GM19193 (cell line): ENCODE data around the gene KLHL18.

ENCODE experiments used
- POLR2A ChIP-seq: IDR thresholded peaks from 4 replicates; pipeline ENCODE4 v1.6.1; 2011; ENCODE audit not compliant: insufficient read depth, insufficient read length; ENCODE audit errors: extremely low read depth

The KLHL18 gene

DNA sequence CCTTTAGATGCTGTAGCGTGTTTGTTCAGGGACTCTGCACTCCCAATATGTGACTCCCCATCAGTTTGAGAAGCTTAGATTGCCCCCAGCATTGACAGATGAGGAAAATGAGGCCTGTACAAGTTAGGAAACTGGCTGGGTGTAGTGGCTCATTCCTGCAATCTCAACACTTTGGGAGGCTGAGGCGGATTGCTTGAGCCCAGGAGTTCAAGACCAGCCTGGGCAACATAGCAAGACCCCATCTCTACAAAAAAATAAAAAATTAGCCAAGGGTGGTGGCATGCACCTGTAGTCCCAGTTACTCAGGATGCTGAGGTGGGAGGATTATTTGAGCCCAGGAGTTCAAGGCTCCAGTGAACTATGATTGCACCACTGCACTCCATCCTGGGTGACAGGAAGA is 84.1 kb downstream of the KLHL18 start:
- no peak for TF ChIP-seq POLR2A

DNA sequence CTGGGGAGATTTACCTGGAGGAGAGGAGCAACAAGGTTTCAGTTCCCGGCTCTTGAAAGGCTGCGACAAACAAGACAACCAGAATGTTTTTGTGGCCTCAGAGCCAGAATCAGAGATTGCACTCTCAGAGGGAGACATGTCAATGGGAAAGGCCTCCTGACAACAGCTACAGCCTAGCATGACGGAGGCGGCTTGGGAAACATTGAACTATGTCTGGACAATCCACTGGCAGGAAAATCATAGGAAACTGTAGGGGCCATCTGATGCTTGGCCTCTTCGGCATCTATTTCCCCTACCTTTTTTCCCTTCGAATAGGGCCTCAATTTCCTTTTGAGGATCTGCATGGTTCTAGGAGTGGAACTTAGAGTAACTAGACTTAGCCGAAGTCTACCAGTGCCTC is 84.9 kb downstream of the KLHL18 start:
- TF ChIP-seq POLR2A = no peak

DNA sequence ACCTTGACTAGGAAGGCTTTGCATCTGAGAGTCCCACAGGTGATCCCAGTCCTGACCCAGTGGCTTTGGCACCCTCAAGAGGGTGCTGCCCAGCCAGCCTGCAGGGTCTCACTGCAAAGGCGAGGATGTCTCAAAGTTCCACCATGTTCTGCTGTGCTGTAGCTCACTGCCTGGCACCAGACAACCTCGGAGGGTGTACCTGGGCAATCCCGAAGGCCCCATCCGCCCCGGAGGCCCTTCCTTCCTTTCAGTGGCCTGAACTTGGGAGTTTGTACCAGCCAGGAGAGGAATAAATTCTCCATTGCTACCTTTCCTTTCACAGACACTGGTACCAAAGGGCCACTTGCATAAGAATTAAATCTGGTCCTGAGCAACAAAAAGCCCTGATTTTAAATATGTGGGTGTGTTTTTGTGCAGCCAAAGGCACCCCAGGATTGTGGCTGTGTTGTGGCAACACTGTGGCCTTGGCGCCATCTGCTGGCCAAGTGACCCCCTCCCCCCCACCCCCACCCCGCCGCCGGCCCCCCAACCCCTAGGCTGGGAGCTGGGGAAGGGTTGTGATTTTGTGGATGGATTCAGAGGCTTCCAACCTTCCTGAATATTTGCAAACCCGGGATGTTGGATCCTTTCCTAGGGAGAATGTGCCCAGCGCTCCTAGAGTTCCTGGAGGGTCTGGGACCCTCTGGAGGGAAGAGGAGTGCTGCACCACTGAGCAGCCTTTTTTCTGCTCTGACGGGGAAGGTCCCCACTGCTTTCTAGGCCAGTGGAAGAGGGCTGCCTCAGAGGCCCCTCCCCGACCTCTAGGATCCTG is 88.3 kb downstream of the KLHL18 start:
- no peak for TF ChIP-seq POLR2A

DNA sequence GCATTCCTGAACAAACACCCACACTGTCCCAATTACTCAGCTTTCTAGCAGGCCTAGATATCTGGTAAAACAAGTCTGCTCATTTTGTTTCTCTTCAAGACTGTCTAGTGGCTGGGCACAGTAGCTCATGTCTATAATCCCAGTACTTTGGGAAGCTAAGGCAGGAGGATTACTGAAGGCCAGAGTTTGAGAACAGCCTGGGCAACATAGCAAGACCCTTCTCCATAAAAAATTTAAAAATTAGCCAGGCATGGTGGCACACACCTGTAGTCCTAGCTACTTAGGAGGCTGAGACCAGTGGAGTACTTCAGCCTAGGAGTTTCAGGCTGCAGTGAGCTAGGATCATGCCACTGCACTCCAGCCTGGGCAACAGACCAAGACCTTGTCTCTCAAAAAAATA is 91.8 kb downstream of the KLHL18 start:
- TF ChIP-seq POLR2A = no peak

DNA sequence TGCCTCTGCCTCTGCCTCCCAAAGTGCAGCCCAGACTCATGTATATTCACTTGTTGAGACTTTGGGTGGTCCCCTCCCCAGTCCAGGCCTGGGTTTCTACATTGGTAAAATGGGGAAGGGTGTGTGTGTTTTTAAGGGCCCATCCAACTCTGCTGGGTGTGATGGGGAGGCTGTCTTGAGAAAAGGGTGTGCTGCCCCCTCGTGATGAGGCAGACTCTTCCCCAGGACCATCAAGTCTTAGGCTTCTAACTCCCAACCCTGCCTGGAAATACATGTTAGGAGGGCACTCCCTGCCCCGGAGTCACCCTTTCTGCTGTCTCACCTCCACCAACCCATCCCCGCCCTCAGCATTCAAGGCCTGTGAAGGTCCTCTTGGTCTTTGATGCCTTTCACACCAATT is 93.6 kb downstream of the KLHL18 start:
- TF ChIP-seq POLR2A = no peak

DNA sequence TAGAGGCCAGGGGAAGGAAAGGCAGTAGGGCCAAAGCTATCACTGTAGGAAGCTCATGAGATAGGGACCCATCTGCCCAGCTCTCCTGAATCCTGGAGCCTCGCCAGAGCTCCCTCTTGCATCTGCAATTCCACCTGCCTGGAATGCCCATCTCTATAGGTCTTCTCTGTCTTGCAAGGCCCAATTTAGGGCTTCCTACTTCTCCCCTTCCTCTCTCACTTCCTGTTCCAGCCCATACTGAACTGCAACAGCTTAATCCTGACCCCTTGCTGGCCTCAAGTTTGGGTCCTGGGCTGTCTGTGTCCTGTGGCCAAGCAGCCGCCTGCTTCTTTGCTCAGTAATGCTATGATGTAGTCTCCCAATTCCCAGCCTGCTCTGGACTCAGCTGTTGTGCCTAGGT is 94.4 kb downstream of the KLHL18 start:
- TF ChIP-seq POLR2A = no peak

DNA sequence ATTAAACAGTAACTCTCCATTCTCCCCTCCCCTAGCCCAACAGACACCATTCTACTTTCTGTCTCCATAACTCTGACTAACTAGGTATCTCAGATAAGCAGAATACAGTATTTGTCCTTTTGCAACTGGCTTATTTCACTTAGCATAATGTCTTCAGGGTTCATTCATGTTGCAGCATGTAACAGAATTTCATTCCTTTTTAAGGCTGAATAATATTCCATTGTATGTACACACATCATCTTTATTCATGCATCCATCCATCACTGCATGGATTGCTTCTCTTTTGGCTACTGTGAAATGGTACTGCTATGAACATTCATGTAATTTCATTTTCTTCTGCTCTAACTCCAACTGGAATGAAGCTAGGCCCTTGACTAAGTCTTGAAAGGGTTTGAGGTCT is 96.1 kb downstream of the KLHL18 start:
- no peak for TF ChIP-seq POLR2A

DNA sequence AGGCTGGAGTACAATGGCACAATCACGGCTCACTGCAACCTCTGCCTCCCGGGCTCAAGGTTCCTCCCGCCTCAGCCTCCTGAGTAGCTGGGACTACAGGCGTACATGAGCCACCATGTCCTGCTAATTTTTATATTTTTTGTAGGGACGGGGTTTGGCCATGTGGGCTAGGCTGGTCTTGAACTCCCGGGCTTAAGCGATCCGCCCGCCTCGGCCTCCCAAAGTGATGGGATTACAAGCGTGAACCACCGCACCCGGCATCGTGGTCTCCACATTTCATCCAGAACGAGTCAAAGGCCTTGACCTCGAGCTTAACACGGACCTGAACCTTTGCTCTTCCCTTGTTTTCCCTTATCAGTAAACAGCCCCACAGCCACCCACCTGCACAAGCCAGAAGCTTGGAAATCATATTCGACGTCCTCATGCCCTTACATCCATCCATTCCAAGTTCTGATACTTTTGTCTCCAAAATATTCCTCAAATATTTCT is 96.7 kb downstream of the KLHL18 start:
- TF ChIP-seq POLR2A = no peak

DNA sequence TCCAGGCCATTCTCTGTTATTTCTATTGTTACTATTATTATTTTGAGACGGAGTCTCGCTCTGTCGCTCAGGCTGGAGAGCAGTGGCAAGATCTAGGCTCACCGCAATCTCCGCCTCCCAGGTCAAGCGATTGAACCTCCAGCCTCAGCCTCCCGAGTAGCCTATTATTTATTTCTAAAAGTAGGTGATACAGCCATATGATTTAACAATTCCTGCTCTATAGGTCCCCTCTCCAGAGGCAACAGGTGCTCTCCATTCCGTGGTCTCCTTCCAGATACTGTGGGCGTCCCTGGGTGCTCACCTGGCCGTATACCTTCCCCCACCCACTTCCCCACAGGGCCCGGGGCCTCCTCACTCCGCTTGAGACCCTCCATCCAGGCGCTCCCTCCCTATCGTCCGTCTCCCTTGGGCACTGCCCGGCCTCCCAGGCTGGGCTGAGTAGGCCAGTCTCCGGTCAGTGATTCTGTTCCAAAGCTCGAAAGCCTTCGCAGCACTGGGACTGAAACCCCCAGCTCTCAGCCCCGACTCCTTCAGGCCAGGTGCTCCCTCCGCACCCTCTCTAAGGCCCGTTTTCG is 97.4 kb downstream of the KLHL18 start:
- no peak for TF ChIP-seq POLR2A

DNA sequence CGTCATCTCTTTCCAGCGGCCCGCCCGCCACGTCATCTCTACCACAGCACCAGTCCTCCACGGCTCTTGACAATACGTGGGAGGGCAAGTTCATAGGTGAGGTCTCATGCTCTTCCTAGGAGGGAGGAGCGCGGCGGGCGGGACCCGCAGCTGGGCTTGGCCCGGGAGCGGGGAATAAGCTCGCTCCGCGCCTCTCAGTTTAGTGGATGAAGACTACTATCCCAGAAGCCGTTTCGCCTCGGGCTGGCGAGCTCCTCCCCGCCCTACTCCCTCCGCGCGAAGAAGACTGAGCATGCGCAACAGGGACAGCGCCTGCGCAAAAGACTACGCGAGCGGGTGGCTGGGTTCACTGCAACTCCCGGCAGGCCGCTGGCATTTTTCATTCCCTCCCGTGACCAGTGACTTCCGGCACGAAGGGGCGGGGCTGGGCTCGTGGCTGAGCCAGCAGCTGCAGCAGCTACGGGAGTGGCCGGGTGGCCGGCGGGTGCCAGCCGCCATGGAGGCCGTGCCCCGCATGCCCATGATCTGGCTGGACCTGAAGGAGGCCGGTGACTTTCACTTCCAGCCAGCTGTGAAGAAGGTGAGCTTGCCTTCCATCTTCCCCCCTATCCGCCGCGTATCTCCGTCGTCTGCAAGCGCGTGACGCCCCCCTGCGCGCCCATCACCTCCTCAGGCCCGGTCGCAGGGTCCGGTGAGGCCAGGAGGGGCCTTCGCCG is 98.0 kb downstream of the KLHL18 start, which contains the start of gene PTPN23:
Gene PTPN23, plus strand, starts transcription at position 421 of the 716 bp plus-strand sequence. Its CDS starts 76 bp downstream, at position 497.
- peak; percentile 95 for TF ChIP-seq POLR2A

DNA sequence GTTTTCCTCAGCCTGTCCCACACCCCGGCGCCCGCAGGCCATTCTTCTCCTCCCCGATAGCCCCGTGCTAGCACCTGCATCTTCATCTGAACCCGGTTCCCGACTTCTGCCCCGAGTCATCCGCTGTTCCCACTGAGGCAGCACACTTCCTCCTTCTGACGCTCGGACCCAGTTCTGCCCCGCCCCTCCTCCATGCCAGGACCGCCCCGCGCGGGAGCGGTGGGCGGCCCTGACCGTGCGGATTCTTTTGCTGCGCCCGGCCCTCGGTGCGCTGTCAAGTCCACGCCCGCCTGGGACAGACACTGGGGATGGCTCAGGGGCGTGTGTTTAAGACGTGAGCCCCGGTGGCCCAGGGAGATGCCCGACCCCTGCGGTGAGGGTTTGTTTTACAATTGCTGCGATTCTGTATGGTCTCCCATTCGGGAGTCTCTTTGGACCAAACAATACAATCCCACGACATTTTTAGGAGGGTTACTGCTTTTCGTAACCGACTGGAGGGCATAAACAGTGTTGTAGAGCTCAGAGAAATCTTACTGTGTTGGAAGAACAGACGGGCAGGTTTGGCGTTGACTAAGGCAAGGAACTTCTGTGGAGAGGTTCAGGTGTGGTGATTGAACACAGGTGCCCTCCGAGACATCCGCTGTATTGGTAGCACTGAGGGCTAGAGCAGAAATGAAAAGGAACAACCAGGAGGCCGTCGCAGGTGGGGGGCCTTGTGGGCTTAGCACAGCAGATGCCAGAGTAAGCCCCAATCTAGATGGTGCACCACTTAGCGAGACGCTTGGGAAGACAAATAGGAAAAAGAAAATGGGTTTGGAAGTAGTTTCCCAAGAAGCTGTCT is 98.8 kb downstream of the KLHL18 start:
- peak; percentile 67 for TF ChIP-seq POLR2A

DNA sequence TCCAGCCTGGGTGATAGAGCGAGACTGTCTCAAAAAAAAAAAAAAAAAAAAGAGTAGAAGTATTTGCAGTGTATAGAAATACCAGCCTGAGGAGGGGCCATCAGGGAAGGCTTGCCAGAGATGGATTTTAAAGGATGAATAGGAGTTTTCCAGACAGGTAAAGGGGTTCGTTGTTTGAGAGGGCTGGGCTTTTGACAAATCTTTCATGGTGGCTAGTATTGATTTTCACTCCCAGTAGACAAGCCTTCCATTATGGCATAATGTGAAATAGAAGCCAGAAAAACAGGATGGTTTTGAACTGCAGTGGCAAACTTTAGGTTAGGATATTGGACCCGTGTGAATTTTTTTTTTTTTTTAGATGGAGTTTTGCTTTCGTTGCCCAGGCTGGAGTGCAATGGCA is 101.7 kb downstream of the KLHL18 start:
- no peak for TF ChIP-seq POLR2A

DNA sequence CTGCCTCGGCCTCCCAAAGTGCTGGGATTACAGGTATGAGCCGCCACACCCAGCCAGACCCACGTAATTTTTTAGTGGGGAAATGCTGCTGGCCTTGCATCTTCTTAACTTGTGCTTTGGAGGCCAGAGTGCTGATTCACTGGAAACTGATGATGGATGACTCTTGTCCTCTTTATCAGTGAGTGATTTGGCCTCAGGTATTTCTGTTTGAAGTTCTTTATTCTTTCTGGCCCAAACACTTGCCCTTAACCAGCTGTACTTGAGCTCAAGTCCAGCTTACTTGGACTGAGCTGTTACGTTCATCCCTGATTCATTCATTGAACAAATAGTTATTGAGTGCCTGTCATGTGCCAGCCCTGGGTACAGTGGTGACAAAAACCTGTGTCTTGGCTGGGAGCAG is 102.3 kb downstream of the KLHL18 start:
- TF ChIP-seq POLR2A = no peak

DNA sequence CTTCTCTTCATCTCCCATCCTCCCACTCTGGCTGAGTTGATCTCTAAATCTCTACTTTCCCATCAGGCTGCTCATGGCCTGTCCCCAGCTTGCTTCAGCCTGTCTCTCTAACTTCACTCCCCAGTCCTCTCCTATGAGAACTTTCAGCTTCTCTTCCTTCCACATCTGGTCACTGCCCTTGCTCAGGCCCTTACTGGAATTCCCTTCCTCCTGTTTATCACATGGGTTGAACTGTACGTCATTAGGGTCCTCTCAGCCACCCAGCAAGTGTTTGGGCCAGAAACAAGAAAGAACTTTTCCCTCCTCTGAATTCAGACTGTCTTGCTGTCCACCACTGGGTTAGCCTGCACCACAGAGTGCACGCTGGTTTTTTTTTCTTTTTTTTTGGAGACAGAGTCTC is 103.1 kb downstream of the KLHL18 start:
- TF ChIP-seq POLR2A = no peak

DNA sequence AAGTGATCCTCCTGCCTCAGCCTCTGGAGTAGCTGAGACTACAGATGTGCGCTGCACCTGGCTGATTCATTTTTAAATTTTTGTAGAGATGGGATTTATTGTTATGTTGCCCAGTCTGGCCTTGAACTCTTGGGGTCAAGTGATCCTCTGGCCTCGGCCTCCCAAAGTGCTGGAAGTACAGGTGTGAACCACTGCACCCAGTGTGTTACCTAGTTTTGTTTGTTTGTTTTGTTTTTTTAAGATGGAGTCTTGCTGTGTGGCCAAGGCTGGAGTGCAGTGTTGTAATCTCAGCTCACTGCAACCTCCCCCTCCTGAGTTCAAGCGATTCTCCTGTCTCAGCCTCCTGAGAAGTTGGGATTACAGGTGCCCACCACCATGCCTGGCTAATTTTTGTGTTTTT is 110.2 kb downstream of the KLHL18 start:
- no peak for TF ChIP-seq POLR2A
